Measurements from ENCODE around the gene COX14. TPM values are rescaled to one million over a fixed set of nuclear protein-coding genes. Genes with fewer than 3 reads are reported as not detected.
A peak's percentile ranks its signal among the peaks of the same experiment; 100 is the strongest.

The COX14 gene
- total RNA-seq, 1 donor from 2014 or later, result 73.1 TPM

GRCh38 chr12:50089730-50090129 lies 22.3 kb upstream of the COX14 start:
- no peak for TF ChIP-seq CTCF (conservative IDR thresholded peaks at IDR 0.05; ENCODE audit: low read depth, low read length)
- no peak for DNase-seq (ENCODE audit: low read depth)
- no peak overlapping the region for H3K4me3 ChIP-seq (ENCODE audit: low read depth, low read length)

DNA sequence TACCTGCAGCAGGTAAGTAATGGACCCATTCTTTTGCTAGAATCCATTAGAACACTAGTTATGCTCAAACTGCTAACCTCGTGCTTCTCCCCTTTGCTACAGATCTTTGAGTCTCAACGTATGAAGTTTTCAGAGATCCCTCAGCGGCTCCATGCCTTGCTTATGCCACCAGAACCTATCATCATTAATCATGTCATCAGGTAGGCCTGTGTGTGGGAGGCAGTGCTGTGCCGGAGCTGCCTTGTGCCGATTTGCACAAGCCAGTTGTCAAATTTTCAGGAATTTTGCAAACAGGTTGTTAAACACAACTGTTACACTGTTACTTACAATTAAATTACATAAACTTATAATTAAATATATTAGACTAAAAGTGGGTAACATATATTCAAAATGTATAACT lies 21.6 kb upstream of the COX14 start:
- no peak for DNase-seq (ENCODE audit: low read depth)
- TF ChIP-seq CTCF (conservative IDR thresholded peaks at IDR 0.05; ENCODE audit: low read depth, low read length), result no peak
- no peak overlapping the region for H3K4me3 ChIP-seq (ENCODE audit: low read depth, low read length)

DNA sequence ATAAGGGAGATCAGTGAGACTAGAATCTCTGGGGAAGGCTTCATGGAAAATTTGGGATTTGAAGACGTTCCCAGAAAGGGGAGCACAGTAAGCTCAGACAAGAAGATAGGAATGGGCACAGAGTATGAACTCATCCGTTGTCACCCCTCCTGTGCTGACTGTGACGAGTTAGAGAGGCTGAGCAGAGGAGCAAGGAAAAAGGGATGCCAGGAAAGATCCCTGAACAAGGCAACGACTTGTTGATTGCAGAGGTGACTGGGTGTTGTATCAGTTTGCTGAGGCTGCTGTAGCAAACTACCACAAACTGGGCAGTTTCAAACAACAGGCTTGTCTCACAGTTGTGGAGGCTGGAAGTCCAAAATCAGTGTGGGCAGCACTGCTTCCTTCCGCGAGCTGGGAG lies 14.1 kb upstream of the COX14 start:
- TF ChIP-seq CTCF (conservative IDR thresholded peaks at IDR 0.05; ENCODE audit: low read depth, low read length), result no peak
- DNase-seq (ENCODE audit: low read depth), result no peak
- no peak overlapping the region for H3K4me3 ChIP-seq (ENCODE audit: low read depth, low read length)

- H3K4me3 ChIP-seq (ENCODE audit: low read depth, low read length), result no peak overlapping the region
- no peak for DNase-seq (ENCODE audit: low read depth)
- TF ChIP-seq CTCF (conservative IDR thresholded peaks at IDR 0.05; ENCODE audit: low read depth, low read length), result no peak
Observed at GRCh38 chr12:50099302-50100008, 12.6 kb upstream of the COX14 start.

DNA sequence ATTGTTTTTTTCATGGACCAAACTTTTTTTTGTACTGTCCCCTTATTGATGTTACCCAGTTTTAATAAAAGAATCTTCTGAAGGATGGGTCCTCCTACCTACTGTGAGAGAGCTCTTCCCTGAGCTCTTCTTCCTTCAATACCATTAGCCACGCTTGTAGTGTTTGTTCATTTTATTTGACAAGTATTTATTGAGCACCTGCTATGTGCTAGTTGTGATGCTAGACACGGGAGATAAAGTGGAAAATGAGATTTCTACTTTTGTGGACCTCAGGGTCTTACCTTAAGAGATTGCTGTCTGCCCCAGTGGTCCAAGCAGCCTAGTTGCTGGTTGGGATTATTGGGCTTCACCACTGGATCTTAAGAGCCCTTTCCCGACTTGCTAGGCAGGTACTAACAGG lies 11.5 kb upstream of the COX14 start:
- no peak for DNase-seq (ENCODE audit: low read depth)
- no peak overlapping the region for H3K4me3 ChIP-seq (ENCODE audit: low read depth, low read length)
- TF ChIP-seq CTCF (conservative IDR thresholded peaks at IDR 0.05; ENCODE audit: low read depth, low read length), result no peak

DNA sequence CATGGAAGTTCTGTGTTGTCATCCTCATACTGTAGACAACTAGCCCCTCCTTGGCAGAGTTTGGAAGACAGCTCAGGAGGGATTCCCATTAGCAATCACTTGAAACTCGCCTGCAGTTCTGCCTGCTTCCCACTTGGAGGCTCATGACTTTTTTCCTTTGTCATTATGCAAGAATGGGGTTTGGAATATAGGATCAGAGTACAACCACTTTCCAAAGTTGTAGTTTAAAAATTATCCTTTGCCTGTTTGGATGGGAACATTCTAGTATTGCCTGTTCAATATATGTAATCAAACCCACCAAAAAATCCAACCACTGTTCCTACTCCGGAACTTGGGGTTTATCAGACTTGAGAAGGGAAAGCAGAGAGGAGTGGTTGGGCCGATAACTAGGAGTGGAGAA lies 10.4 kb upstream of the COX14 start:
- TF ChIP-seq CTCF (conservative IDR thresholded peaks at IDR 0.05; ENCODE audit: low read depth, low read length), result peak; percentile 54
- no peak overlapping the region for H3K4me3 ChIP-seq (ENCODE audit: low read depth, low read length)
- DNase-seq (ENCODE audit: low read depth), result no peak

DNA sequence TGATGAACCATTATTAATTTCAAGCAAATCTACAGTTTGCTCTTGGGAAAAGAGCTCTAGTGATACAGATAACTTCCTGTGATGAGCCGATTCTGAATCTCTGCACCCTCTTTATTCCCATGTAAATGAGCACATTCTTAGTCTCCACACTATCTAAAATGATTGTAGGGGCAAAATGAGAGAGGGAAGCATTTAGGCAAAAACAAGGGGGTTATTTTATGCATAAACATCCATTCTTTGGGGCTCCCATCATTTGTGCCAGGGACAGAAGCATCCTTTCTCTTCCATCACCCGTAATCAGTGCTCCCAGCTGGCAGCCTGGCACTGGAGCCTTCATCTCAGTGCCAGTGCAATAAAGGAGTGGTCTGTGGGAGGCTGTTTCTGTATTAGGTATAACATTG lies 9.9 kb upstream of the COX14 start:
- DNase-seq (ENCODE audit: low read depth), result no peak
- TF ChIP-seq CTCF (conservative IDR thresholded peaks at IDR 0.05; ENCODE audit: low read depth, low read length), result no peak
- no peak overlapping the region for H3K4me3 ChIP-seq (ENCODE audit: low read depth, low read length)

Data from epithelial cell of proximal tubule (primary cell).